ENCODE measurements around the gene TSPAN3. TPM values are rescaled to one million over a fixed set of nuclear protein-coding genes. Genes with fewer than 3 reads are reported as not detected.

The TSPAN3 gene
- total RNA-seq, 6 experiments from 2014 or later = 35.6 to 103 (median 63.2) TPM

- Histone ChIP-seq H3K36me3 (no peaks in the 10 kb centered on the region), H3K9me3 (no peaks in the 10 kb centered on the region), H3K27me3 (no peaks in the 10 kb centered on the region), H3K4me1 (no peaks in the 10 kb centered on the region), H3K4me3 (no peak overlapping the region), H3K27ac (no peak overlapping the region)
- TF ChIP-seq POLR2A (IDR thresholded peaks at IDR 0.05) = no peak
- TF ChIP-seq, protein P1, sequence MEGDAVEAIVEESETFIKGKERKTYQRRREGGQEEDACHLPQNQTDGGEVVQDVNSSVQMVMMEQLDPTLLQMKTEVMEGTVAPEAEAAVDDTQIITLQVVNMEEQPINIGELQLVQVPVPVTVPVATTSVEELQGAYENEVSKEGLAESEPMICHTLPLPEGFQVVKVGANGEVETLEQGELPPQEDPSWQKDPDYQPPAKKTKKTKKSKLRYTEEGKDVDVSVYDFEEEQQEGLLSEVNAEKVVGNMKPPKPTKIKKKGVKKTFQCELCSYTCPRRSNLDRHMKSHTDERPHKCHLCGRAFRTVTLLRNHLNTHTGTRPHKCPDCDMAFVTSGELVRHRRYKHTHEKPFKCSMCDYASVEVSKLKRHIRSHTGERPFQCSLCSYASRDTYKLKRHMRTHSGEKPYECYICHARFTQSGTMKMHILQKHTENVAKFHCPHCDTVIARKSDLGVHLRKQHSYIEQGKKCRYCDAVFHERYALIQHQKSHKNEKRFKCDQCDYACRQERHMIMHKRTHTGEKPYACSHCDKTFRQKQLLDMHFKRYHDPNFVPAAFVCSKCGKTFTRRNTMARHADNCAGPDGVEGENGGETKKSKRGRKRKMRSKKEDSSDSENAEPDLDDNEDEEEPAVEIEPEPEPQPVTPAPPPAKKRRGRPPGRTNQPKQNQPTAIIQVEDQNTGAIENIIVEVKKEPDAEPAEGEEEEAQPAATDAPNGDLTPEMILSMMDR (IDR thresholded peaks at IDR 0.05) = no peak
- DNase-seq (peak in 1 of 3 donors; percentile 44), ATAC-seq (no peak)
- intact Hi-C loops (cut with DNase I) = no loop called here
- WGBS (ENCODE audit: insufficient coverage, low coverage, low lambda C conversion rate, missing lambda C conversion rate) = 43% methylated on average over 1 of the region's 13 CpGs
Measured at GRCh38 chr15:77033729-77034671, 36.9 kb downstream of the TSPAN3 start.

- no CpG with 5 or more reads among the region's 4 CpGs for WGBS (ENCODE audit: insufficient coverage, low coverage, low lambda C conversion rate, missing lambda C conversion rate)
- Histone ChIP-seq H3K9me3 (no peaks in the 10 kb centered on the region), H3K27ac (no peak overlapping the region), H3K4me1 (no peaks in the 10 kb centered on the region), H3K27me3 (no peaks in the 10 kb centered on the region), H3K4me3 (no peak overlapping the region), H3K36me3 (no peaks in the 10 kb centered on the region)
- no peak for TF ChIP-seq POLR2A (IDR thresholded peaks at IDR 0.05)
- TF ChIP-seq, protein P1 (IDR thresholded peaks at IDR 0.05) = no peak
- intact Hi-C loops (cut with DNase I) = no loop called here
- ATAC-seq (no peak), DNase-seq (peak in 1 of 3 donors; percentile 40)
Measured at GRCh38 chr15:77033417-77033728, 37.5 kb downstream of the TSPAN3 start.

DNA sequence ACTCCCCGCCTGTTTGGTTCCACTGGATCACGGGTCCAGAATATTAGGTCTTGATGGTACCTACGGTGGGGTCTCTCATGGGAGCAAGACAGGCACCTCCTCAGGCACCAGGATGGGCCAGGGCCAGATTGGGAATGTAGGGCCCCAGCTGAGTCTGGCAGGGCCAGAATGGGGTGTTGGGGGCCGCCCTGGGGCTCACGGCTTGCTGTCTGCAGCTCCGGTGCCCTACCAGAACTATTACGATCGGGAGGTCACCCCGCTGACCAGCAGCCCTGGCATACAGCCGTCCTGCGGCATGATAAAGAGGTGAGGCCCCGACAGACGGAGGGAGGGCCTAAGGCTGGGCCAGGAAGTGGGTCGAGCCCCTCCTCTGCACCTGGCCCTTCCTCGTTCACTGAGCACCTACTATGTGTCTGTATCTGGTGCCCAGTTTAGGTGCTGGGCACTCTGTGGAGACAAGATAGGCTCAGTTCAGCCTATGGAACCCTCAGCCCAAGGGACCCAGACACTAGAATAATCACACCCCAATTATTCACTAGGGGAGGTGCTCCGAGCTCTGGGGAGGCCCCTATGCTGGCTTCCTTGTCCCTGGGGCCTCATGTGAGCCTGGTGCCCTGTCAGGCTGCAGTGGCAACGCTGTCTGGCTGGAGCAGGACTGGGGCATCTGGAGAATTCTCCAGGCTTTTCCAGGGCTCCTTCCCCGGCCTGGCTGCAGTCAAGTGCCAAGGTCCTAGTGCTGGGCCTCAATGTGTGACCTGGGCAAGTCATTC, 38.1 kb downstream of the TSPAN3 start:
- Histone ChIP-seq H3K4me3 (no peak overlapping the region), H3K9me3 (no peaks in the 10 kb centered on the region), H3K27me3 (no peaks in the 10 kb centered on the region), H3K4me1 (no peaks in the 10 kb centered on the region), H3K27ac (no peak overlapping the region), H3K36me3 (no peaks in the 10 kb centered on the region)
- DNase-seq (peak in 2 of 3 donors; percentile 9 to 42), ATAC-seq (no peak)
- 67% methylated on average over 1 of the region's 18 CpGs for WGBS (ENCODE audit: insufficient coverage, low coverage, low lambda C conversion rate, missing lambda C conversion rate)
- intact Hi-C loops (cut with DNase I) = no loop called here
- TF ChIP-seq, protein P1 (IDR thresholded peaks at IDR 0.05) = no peak
- no peak for TF ChIP-seq POLR2A (IDR thresholded peaks at IDR 0.05)

DNA sequence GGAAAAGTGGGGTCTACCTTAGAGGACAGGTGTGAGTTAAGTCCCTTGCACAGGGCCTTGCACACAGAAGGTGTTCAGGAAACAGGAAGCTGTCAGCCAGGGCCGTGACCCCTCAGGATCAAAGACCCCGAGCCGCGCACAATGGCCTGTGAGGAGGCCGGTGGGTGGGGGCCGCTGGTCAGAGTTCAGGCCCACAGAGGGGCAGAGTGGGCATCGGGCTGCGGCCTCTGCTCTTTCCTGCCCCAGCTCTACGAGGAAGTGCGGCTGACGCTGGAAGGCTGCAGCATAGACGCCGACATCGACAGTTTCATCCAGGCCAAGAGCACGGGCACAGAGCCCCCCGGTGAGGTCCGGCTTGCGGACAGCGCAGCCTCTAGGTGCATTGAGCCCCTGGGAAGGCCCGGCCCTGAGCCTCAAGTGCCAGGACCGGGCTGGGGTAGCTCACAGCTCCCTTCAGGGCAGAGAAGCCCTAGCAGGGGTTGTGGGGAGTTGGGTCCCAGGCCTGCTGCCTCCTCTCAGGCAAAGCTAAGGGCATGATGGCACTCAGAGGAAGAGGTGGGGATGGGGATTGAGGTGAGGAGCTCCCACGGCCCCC, 38.8 kb downstream of the TSPAN3 start:
- Histone ChIP-seq H3K9me3 (no peaks in the 10 kb centered on the region), H3K4me3 (no peak overlapping the region), H3K4me1 (no peaks in the 10 kb centered on the region), H3K27me3 (no peaks in the 10 kb centered on the region), H3K27ac (no peak overlapping the region), H3K36me3 (no peaks in the 10 kb centered on the region)
- intact Hi-C loops (cut with DNase I) = no loop called here
- TF ChIP-seq, protein P1 (IDR thresholded peaks at IDR 0.05) = no peak
- TF ChIP-seq POLR2A (IDR thresholded peaks at IDR 0.05) = no peak
- ATAC-seq (no peak), DNase-seq (peak; percentile 20 to 54 (median 39))
- 30% methylated on average over 10 of the region's 22 CpGs for WGBS (ENCODE audit: insufficient coverage, low coverage, low lambda C conversion rate, missing lambda C conversion rate)
